ENCODE results near the gene CLIC4. TPM values are rescaled to one million over a fixed set of nuclear protein-coding genes. Genes with fewer than 3 reads are reported as not detected.
A peak's percentile ranks its signal among the peaks of the same experiment; 100 is the strongest.
"Not testable (repeated sequence)": the region's sequence is repeated elsewhere in the genome, so short reads cannot be mapped to it uniquely, and the experiment has no call there.

Gene CLIC4
- total RNA-seq, 3 donors from 2014 or later: 33.0 to 176 (median 52.4) TPM

GRCh38 chr1:24732186-24732885, 12.9 kb upstream of the CLIC4 start:
- intact Hi-C loops (cut with DNase I, micrococcal nuclease): no loop called here
- ATAC-seq (no peak), DNase-seq (no peak)
- TF ChIP-seq CTCF (IDR thresholded peaks at IDR 0.05): no peak
- Histone ChIP-seq H3K4me1 (ENCODE audit: low read depth) (peaks cover 15% of the 10 kb centered on the region), H3K9me3 (no peaks in the 10 kb centered on the region), H3K4me3 (no peak overlapping the region), H3K36me3 (ENCODE audit: low read depth) (no peaks in the 10 kb centered on the region)

GRCh38 chr1:24733342-24733741, 11.9 kb upstream of the CLIC4 start:
- H3K36me3 ChIP-seq (ENCODE audit: low read depth); H3K9me3 ChIP-seq; intact Hi-C loops (cut with DNase I, micrococcal nuclease); H3K4me3 ChIP-seq; DNase-seq: not testable (repeated sequence)
- peak; percentile 35 for ATAC-seq
- H3K4me1 ChIP-seq (ENCODE audit: low read depth): peaks cover 14% of the 10 kb centered on the region

- DNase-seq (no peak), ATAC-seq (no peak)
- H3K9me3 ChIP-seq: no peaks in the 10 kb centered on the region
- H3K4me1 ChIP-seq (ENCODE audit: low read depth): peaks cover 6% of the 10 kb centered on the region
- H3K36me3 ChIP-seq (ENCODE audit: low read depth): no peaks in the 10 kb centered on the region
- TF ChIP-seq CTCF (IDR thresholded peaks at IDR 0.05): no peak
- intact Hi-C loops (cut with DNase I, micrococcal nuclease): no loop called here
- H3K4me3 ChIP-seq: no peak overlapping the region
Observed at GRCh38 chr1:24735156-24735508, 10.1 kb upstream of the CLIC4 start.

GRCh38 chr1:24735509-24736375, 9.5 kb upstream of the CLIC4 start:
- Histone ChIP-seq H3K4me1 (ENCODE audit: low read depth) (peaks cover 6% of the 10 kb centered on the region), H3K4me3 (no peak overlapping the region), H3K36me3 (ENCODE audit: low read depth) (no peaks in the 10 kb centered on the region), H3K9me3 (no peaks in the 10 kb centered on the region)
- ATAC-seq (peak; percentile 35), DNase-seq (no peak)
- intact Hi-C loops (cut with DNase I, micrococcal nuclease): no loop called here
- no peak for TF ChIP-seq CTCF (IDR thresholded peaks at IDR 0.05)

GRCh38 chr1:24737368-24738117, 7.7 kb upstream of the CLIC4 start:
- Histone ChIP-seq H3K4me1 (ENCODE audit: low read depth) (peaks cover 12% of the 10 kb centered on the region), H3K9me3 (no peaks in the 10 kb centered on the region), H3K36me3 (ENCODE audit: low read depth) (no peaks in the 10 kb centered on the region), H3K4me3 (no peak overlapping the region)
- no peak for ATAC-seq
- intact Hi-C loops (cut with DNase I, micrococcal nuclease): no loop called here
- no peak for DNase-seq
- no peak for TF ChIP-seq CTCF (IDR thresholded peaks at IDR 0.05)
